Stimulated activated CD8-positive, alpha-beta memory T cell treated with anti-CD3 and anti-CD28 coated beads, Interleukin-4, amount 100 ng/mL, for 24 hours (primary cell): ENCODE data around the gene EFHC1.
"Not testable (repeated sequence)": the region's sequence is repeated elsewhere in the genome, so short reads cannot be mapped to it uniquely, and the experiment has no call there.

ENCODE experiments used
- DNase-seq: peaks from one replicate; pipeline ENCODE4 v3.0.0-alpha.2; 2020; ENCODE audit warnings: low read depth

EFHC1 gene

DNA sequence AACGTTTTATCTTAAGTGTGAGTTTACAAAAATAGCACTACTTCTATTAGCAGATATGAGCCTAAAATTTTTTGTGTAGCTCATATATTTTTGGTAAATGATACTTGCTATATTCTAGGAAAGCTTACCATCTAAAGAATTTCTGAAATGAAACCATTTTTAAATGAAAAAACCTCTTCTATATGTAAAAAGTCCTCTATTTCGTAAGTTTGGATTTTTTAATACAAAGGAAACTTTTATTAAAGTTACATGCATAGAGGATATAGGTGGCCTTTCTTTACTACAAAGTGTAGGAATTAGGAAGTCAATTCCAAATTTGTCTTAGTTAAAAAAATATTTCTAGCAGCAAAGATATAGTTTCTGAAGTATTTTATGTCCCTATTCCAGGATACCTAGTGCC, 18.8 kb downstream of the EFHC1 start:
- no peak for DNase-seq

DNA sequence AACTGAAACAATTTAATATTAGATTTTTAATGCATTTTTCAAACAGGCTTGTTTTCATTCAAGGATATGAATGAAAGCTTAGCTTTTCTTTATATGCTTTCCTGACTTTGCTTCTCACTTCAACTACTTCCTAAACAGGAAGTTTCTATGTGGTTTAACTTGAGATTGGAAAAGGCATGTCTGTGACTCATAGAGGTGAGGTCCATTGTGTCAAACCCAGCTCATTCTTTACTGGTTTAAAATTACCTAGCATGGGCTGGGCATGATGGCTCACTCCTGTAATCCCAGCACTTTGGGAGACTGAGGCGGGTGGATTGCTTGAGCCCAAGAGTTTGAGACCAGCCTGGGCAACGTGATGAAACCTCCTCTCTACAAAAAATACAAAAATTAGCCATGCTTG, 34.4 kb downstream of the EFHC1 start:
- no peak for DNase-seq

- DNase-seq = no peak
These were observed 37.0 kb downstream of the EFHC1 start for GRCh38 chr6:52457096-52457495.

DNA sequence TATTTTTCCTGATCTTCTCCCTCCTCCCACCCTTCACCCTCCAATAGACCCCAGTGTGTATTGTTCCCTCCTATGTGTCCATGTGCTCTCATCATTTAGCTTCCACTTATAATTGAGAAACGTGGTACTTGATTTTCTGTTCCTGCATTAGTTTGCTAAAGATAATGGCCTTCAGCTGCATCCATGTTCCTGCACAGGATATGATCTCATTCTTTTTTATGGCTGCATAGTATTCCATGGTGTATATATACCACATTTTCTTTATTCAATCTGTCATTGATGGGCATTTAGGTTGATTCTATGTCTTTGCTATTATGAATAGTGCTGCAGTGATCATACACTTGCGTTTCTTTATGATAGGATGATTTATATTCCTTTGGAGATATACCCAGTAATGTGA, 41.1 kb downstream of the EFHC1 start:
- not testable (repeated sequence) for DNase-seq

DNA sequence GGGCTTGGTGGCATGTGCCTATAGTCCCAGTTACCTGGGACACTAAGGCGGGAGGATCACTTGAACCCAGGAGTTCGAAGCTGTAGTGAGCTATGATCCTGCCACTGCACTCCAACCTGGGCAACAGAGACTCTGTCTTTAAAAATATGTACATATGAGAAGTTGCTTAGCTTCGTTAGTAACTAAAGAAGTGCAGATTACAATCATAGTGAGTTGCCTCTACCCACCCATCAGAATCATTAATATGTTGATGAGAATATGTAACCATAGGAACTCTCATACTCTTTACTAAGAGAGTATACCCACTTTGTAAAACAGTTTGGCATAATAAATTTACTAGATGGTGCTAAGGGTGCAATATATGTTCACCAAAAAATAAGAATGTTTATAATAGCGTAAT, 54.0 kb downstream of the EFHC1 start:
- DNase-seq = no peak

DNA sequence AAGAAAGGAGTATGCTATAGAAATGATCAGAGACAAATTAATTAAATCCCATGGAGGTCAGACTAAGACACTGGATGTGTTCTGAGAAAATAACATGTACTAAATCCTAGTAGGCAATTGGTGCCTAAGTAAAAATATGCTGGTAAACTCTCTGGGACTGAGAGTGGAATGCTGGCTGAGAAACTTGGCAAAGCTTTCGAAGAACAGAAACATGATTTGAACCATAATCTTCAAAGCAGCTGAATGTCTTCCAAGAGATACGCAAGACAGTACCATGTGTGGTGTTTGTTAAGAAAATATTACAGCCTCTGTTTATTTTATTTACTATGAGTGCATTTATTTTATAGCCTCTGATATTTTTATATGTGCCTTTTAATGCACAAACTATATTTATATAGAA, 55.2 kb downstream of the EFHC1 start:
- DNase-seq = no peak

DNA sequence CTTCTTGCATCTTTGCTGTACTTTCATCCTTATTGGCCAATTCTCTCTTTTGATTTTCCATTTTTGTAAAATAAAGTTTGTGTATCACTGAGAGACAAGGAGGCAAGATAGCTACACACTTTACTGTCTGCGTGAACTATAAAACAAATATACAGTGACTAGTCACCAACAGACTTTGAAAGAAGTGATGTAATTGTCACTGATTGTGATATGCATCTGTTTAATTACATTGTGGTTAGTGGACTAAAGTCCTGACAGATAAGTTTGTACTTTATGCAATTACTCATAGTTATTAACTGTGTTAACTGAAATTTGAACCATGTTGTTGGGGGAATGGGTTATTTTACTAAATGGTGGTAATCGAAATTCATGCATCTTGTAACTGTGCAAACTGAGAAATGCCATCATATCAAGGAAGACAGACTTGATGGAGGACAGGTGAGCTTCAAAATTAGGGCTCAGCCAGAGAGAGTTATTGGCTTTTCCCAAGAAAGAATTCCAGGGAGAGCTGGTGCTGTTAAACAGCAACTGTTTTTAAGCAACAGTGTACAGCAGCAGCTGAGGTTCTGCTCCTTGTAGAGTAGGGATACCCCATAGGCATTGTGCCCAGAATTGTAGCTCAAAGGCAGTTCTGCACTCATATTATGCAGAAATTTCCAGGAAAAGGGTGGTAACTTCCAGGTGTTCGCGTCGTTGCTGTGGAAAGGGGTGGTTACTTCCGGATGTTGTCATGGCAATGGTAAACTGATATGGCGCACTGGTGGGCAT, 62.9 kb downstream of the EFHC1 start:
- no peak for DNase-seq

- DNase-seq = no peak
These were observed 63.5 kb downstream of the EFHC1 start for GRCh38 chr6:52483671-52484003.

- DNase-seq = no peak
These were observed 69.7 kb downstream of the EFHC1 start for GRCh38 chr6:52489881-52490280.

GRCh38 chr6:52491203-52492069, 71.3 kb downstream of the EFHC1 start:
- no peak for DNase-seq

DNA sequence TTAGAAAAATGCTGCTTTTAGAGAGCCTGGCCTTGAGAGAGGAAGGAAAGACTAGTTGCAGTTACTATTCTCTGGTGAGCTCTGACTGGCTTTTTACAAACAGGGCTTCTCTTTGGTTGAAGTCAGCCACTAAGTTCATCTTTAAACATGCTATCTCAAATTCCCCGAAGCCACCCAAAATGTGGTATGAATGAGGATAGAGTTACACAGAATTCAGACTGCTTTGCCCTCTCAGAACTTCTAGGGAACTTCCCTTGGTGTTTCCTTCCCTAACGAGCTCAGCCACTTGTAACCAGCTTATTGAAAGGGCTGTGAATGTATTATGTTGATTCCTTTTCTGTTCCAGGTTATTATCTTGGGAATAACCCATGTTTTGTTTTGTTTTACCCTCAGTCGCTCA, 73.5 kb downstream of the EFHC1 start:
- DNase-seq = no peak

DNA sequence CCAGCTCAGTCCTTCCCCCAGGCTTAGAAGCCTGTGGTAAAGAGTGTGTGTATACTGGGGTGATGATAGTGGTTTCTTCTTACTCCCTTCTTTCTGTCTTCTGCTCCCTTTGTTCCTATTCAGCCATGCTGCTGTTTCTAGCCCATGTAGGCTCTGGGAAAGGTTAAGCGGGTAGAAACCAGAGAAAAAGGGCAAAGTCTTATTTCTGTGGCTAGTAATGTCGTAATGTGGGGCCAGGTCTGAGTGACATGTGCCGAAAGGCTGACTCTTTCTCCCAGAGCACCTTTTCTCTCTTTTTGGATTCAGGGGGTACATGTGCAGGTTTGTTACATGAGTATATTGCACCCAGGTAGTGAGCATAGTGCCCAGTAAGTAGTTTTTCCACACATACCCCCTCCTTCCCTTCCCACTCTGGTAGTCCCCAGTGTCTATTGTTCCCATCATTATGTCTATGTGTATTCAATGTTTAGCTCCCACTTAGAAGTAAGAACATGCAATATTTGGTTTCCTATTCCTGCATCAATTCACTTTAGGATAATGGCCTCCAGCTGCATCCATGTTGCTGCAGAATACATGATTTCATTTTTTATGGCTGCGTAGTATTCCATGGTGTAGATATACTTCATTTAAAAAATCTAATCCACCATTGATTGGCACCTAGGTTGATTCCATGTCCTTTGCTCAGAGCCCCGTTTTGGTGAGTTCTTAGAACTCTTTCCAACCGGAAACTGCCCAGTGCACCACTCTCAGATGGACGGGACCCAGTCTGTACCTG, 74.3 kb downstream of the EFHC1 start:
- no peak for DNase-seq

DNA sequence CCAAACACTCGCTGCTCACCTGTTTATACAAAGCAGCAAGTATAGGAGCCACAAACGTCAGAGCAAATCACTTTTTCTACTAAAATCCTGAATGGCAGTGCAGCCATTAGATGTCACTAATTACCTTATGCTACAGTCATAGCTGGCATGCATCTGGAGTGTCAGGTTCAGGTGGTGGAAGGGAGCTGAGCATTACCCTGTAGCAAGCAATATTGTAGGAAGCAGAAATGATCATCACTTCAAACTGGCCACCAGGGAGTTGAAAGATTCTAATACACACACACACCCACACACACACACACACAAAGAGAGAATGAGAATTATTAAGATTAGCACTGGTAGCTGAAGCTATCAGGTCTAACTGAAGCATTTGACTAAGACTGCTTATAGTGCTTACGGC, 75.8 kb downstream of the EFHC1 start:
- DNase-seq = no peak

GRCh38 chr6:52496631-52497030, 76.5 kb downstream of the EFHC1 start:
- no peak for DNase-seq

- no peak for DNase-seq
These were observed 77.7 kb downstream of the EFHC1 start for GRCh38 chr6:52497652-52498408.

DNA sequence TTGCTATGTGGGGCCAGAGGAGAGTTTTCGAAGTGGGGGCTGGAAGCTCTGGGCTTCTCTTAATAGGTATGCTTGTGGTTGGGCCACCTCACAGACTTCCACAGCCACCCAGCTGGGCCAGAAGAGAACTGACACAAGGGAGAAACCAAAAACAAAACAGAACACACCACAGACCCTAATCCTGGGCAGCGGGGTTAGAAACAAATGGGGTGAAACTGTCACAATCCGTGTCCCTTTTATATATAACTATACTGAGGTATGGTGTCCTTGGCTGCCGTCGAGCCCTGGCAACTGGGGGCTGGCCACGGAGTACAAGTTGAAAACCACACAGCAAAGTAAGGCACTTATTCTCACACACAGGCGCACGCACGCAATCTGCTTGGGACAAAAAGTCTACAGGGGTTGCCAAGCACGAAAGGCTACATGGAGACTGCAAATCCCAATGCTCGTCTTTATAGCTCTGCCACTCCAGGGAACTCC, 78.4 kb downstream of the EFHC1 start:
- DNase-seq = no peak

DNA sequence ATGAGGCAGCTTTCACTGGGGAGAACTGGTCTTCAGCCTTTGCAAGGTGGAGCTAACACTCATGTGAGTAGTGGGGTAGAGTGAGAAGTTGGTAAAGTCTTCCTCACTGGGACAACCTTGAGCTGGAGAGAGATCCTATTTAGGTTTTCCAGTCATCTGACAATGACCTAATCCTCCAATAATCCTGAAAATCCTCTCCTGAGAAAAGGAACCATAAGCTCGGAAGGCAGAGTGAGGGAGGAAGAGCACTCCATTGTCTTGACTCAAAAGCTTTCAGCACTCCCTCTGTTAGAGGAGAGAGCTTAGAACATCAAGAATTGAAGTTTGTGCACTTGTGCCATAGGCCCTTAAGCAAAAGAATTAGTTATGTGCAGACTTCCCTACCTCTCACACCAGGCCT, 78.9 kb downstream of the EFHC1 start:
- no peak for DNase-seq

- no peak for DNase-seq
These were observed 79.6 kb downstream of the EFHC1 start for GRCh38 chr6:52499681-52500236.

DNA sequence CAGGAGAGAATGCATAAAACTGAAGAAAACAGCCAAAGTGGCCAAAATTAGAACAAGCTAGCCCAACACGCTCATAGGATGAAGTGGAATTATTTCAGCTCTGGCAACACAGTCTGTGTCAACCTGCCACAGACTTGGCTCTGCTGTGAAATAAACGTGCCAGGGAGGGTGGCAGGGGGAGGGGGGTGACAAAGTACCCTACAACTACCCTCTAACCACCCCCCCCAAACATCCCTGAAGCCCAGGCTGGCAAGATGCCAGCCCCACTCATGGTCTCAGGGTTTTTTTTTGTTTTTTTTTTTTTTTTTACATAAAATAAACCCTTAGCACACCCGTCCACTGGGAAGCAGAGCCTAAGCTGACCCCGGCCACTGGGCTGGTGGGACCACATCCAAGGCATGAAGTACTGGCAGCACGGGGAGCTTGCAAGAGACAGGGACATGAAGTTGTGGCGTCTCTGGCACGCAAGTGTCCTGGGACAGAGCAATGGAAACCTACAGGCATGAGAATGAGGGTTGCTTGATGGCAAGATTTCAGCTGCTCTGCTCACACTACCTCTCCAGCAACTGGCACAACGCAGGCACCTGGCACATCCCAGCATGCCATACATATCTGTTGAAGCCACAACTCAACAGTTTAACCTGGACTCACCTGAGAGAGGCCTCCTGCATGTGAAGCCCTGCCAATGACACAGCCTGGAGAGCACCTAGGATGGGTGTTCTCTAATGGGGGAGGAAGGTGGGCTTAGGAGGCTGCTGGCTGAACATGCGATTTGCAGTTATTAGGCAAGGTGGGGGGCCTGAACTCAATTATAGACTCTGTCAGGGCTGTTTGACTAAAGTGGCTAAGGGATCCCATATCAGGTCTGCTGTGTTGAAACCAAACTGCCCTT, 80.3 kb downstream of the EFHC1 start:
- no peak for DNase-seq

DNA sequence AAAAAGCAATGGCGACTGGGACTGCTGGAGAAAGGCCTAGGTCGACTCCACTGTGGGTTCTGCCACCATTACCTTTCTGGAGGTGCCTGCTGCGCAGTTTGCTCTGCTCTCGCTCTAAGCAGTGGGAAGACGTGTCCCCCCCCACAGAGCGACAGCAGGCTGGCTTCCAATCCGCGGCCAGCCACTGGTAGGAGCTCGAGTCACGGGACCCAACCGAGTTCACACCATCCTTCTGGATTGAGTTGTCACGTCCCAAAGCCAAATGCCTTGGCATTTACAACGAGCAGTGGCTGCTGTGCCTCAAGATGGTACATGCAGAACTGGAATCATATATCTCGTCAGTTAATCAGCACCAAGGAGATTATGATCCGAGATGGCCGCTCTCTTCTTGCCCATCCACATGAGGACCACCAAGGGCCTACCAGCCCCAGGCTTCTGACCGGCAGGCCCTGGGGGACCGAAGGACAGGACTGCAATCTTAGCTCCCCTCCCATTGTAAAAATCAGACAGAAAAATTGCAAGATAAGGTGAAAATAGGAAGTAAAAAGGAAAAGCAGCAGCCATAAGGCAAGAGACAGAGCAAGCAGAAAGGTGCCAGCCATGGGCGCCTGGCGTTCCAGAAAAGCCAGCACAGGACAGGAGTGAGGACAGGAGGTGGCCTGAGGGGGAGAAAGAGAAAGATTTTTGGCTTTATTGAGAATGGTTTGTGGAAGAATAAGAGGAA, 82.3 kb downstream of the EFHC1 start:
- DNase-seq = no peak
